Neuron (in vitro differentiated cells): ENCODE measurements around the gene LSS.
"Not testable (repeated sequence)": the region's sequence is repeated elsewhere in the genome, so short reads cannot be mapped to it uniquely, and the experiment has no call there.

Experiments used
- H2AFZ ChIP-seq: one replicate; pipeline ENCODE4 v1.6.1; 2013; ENCODE audit warnings: low read depth, mild to moderate bottlenecking, inconsistent platforms, low read length, moderate library complexity
- H3K27me3 ChIP-seq: one replicate; pipeline ENCODE4 v1.6.1; 2013; ENCODE audit warnings: low read length; ENCODE audit not compliant: insufficient read depth
- H3K36me3 ChIP-seq: one replicate; pipeline ENCODE4 v1.6.1; 2013; ENCODE audit warnings: low read length; ENCODE audit not compliant: insufficient read depth
- H3K4me1 ChIP-seq: one replicate; pipeline ENCODE4 v1.6.1; 2013; ENCODE audit warnings: low read length; ENCODE audit not compliant: insufficient read depth
- H3K4me3 ChIP-seq: 2 replicates; pipeline ENCODE4 v1.5.1; 2013; ENCODE audit warnings: mild to moderate bottlenecking, low read length, moderate library complexity
- H3K9me3 ChIP-seq: one replicate; pipeline ENCODE4 v1.6.1; 2013; ENCODE audit warnings: low read length

The LSS gene

DNA sequence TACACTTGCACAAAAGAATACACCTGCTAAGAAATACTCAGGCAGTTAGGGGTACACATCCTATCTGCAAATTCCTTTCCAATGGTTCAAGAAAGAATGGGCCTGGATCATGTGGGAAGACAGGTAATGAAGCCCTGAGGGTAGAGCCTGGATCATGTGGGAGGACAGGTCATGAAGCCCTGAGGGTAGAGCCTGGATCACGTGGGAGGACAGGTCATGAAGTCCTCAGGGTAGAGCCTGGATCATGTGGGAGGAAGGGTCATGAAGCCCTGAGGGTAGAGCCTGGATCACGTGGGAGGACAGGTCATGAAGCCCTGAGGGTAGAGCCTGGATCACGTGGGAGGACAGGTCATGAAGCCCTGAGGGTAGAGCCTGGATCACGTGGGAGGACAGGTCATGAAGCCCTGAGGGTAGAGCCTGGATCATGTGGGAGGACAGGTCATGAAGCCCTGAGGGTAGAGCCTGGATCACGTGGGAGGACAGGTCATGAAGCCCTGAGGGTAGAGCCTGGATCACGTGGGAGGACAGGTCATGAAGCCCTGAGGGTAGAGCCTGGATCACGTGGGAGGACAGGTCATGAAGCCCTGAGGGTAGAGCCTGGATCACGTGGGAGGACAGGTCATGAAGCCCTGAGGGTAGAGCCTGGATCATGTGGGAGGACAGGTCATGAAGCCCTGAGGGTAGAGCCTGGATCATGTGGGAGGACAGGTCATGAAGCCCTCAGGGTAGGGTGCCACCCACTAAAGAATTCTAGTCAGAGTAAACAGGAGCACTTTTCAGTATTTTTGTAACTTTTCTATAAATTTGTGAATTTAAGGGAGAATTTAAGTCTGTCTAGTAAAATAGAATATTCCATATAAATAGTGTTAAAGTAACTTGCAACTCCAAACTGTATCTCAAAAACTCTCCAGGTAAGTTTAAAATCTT is 27.4 kb downstream of the LSS start:
- H3K4me3 ChIP-seq, H2AFZ ChIP-seq, H3K4me1 ChIP-seq, H3K9me3 ChIP-seq, H3K27me3 ChIP-seq: not testable (repeated sequence)
- peaks cover 75% of the 10 kb centered on the region for H3K36me3 ChIP-seq

GRCh38 chr21:46199436-46200373 is 28.9 kb downstream of the LSS start:
- H2AFZ ChIP-seq, result no peak overlapping the region
- peaks cover 4% of the 10 kb centered on the region for H3K4me1 ChIP-seq
- H3K9me3 ChIP-seq, result peaks cover 6% of the 10 kb centered on the region
- H3K36me3 ChIP-seq, result peaks cover 75% of the 10 kb centered on the region
- no peak overlapping the region for H3K4me3 ChIP-seq
- H3K27me3 ChIP-seq, result no peaks in the 10 kb centered on the region

DNA sequence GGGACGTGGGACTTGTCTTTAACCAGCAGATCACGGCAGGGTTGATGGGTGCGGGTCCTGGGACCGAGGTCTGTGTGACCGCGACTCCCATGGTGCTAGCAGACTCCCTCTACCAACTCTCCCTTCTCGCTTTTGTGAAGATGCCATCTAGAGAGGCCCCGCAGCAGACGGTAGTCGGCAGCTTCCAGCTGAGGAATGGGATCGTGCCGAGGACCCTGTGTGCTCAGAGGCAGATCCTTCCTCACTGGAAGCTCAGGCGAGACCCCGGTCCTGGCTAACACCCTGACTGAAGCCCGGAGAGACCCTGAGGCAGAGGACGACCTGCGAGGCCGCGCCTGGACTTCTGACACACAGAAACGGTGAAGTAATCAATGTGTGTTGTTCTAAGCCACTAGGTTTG is 31.8 kb downstream of the LSS start:
- Histone ChIP-seq H2AFZ (no peak overlapping the region), H3K9me3 (peaks cover 6% of the 10 kb centered on the region), H3K4me3 (no peak overlapping the region), H3K4me1 (no peaks in the 10 kb centered on the region), H3K36me3 (peaks cover 81% of the 10 kb centered on the region), H3K27me3 (no peaks in the 10 kb centered on the region)

GRCh38 chr21:46195595-46196195 is 32.9 kb downstream of the LSS start:
- Histone ChIP-seq H3K27me3 (no peaks in the 10 kb centered on the region), H2AFZ (no peak overlapping the region), H3K4me3 (no peak overlapping the region), H3K36me3 (peaks cover 85% of the 10 kb centered on the region), H3K4me1 (peaks cover 7% of the 10 kb centered on the region), H3K9me3 (peaks cover 6% of the 10 kb centered on the region)

- H3K36me3 ChIP-seq, result peaks cover 78% of the 10 kb centered on the region
Measured at GRCh38 chr21:46194374-46195334, 33.9 kb downstream of the LSS start.

GRCh38 chr21:46193829-46194373 is 34.7 kb downstream of the LSS start:
- no peaks in the 10 kb centered on the region for H3K9me3 ChIP-seq
- H3K27me3 ChIP-seq, result no peaks in the 10 kb centered on the region
- H3K36me3 ChIP-seq, result peaks cover 73% of the 10 kb centered on the region
- H3K4me3 ChIP-seq, result no peak overlapping the region
- peaks cover 25% of the 10 kb centered on the region for H3K4me1 ChIP-seq
- H2AFZ ChIP-seq, result no peak overlapping the region

More at GRCh38 chr21:46194374-46195334, 33.9 kb downstream of the LSS start:
- Histone ChIP-seq H3K27me3 (no peaks in the 10 kb centered on the region), H3K4me3 (no peak overlapping the region), H3K4me1 (peaks cover 17% of the 10 kb centered on the region), H3K9me3 (peaks cover 4% of the 10 kb centered on the region), H2AFZ (no peak overlapping the region)

GRCh38 chr21:46191686-46192575 is 36.6 kb downstream of the LSS start:
- H3K4me3 ChIP-seq, result no peak overlapping the region
- H3K9me3 ChIP-seq, result no peaks in the 10 kb centered on the region
- peaks cover 63% of the 10 kb centered on the region for H3K36me3 ChIP-seq
- peaks cover 41% of the 10 kb centered on the region for H3K4me1 ChIP-seq
- H3K27me3 ChIP-seq, result no peaks in the 10 kb centered on the region
- no peak overlapping the region for H2AFZ ChIP-seq

DNA sequence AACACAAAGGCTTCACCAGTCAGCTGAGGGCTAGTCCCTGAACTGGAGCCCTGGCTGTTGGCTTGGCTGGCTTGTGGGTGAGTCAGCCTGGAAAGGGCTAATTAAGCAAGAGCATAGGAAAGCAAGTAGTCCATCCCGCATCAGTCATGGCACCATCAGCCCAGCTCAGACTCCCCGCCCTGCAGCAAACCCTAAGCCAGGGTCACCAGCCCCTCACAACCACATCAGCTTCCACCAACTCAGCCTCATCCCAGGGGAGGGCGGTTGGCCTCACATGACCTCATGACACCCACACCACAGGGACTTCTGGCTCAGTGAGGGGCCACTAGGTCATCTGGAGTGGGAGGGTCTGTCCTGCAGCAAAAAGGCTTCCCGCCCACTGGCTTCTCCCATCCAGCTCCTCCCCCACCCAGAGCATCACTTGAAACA is 37.3 kb downstream of the LSS start:
- Histone ChIP-seq H2AFZ (no peak overlapping the region), H3K27me3 (no peaks in the 10 kb centered on the region), H3K9me3 (no peaks in the 10 kb centered on the region), H3K4me1 (peaks cover 41% of the 10 kb centered on the region), H3K4me3 (no peak overlapping the region), H3K36me3 (peaks cover 57% of the 10 kb centered on the region)

GRCh38 chr21:46190491-46191131 is 38.0 kb downstream of the LSS start:
- Histone ChIP-seq H3K9me3 (no peaks in the 10 kb centered on the region), H3K4me1 (peaks cover 41% of the 10 kb centered on the region), H3K4me3 (no peak overlapping the region), H2AFZ (no peak overlapping the region), H3K36me3 (peaks cover 50% of the 10 kb centered on the region), H3K27me3 (no peaks in the 10 kb centered on the region)

DNA sequence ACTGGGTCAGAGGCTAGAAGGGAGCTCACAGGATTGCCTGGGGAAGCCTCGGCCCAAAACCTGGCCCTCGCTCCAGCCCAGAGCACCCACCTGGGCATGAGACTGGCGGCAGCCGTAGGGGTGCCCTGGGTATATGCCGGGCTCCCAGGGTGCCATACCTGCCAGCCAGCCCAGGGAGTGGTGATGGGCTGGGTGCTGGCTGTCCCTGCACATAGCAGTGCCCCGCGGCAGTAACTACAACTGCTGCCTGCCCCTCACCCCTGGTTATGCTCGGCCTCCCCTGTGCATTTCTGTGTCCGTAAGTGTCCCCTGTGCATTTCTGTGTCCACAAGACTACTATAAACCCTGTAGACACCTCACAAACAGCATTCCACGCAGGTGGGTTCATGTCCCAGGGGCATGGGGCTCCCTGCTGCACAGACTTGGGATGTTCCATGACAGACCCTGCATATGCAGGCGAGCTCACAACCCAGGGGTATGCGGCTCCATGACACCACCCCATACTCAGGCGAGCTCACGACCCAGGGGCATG is 38.5 kb downstream of the LSS start:
- no peak overlapping the region for H3K4me3 ChIP-seq
- H3K9me3 ChIP-seq, result no peaks in the 10 kb centered on the region
- no peaks in the 10 kb centered on the region for H3K27me3 ChIP-seq
- no peak overlapping the region for H2AFZ ChIP-seq
- H3K36me3 ChIP-seq, result peaks cover 44% of the 10 kb centered on the region
- peaks cover 41% of the 10 kb centered on the region for H3K4me1 ChIP-seq
